ENCODE measurements around the gene RTN4RL2.

Gene RTN4RL2

DNA sequence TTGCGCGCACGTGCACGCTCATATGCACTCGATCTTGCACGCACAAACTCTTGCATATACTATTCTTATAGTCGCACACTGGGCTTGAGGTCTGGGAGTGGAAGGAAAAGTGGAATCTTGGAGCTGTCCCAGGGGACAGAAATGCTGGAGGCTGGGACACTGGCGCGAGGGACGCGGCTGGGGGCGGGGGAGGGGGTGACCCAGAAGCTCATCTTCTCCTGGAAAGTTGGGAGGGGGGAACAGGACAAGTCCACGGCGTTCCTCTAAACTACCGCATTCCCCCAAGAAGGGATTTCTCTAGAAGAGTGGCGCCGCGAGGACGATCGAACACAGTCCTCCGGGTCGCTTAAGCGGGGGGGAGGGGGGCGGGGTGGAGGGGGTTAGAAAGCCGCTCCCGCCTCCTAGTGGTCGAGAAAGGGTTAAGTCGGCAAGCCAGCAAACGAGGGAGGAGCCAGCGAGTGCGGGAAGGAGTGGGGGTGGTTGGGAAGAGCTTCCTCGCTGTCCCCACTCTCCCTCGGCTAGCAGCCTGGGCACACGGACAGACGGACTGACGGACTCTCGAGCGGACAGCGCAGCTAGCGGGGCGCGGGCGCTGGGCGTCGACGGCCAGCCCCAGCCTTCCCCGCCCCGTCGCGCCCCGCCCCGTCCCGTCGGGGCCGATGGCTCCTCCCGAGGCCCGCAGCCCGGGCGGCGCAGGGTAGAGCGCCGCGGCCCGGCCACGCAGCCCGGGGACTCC lies at the start of gene RTN4RL2:
TSS of gene RTN4RL2 (plus strand) at position 507 of the 736 bp plus-strand sequence. CDS start 338 bp downstream, outside the sequence.
- H3K27me3 ChIP-seq (ENCODE audit: control insufficient read depth, low read length), result peaks cover 48% of the 10 kb centered on the region
- H3K4me2 ChIP-seq (ENCODE audit: low read length), result peak within 1 kb of the TSS; percentile 80
- no peaks in the 10 kb centered on the region for H3K9me3 ChIP-seq (ENCODE audit: control insufficient read depth, insufficient read depth, low read length)
- H3K27ac ChIP-seq (ENCODE audit: low read depth, low read length), result no peak within 1 kb of the TSS
- H3K9me2 ChIP-seq (replicated peaks; ENCODE audit: control insufficient read depth, low read length), result no peaks in the 10 kb centered on the region
- H4K20me1 ChIP-seq (ENCODE audit: control insufficient read depth, insufficient read depth, low read depth, low read length), result no peaks in the 10 kb centered on the region
- TF ChIP-seq EZH2phosphoT487 (IDR thresholded peaks at IDR 0.05; ENCODE audit: borderline replicate concordance, low read length), result no peak
- TF ChIP-seq, protein P1, sequence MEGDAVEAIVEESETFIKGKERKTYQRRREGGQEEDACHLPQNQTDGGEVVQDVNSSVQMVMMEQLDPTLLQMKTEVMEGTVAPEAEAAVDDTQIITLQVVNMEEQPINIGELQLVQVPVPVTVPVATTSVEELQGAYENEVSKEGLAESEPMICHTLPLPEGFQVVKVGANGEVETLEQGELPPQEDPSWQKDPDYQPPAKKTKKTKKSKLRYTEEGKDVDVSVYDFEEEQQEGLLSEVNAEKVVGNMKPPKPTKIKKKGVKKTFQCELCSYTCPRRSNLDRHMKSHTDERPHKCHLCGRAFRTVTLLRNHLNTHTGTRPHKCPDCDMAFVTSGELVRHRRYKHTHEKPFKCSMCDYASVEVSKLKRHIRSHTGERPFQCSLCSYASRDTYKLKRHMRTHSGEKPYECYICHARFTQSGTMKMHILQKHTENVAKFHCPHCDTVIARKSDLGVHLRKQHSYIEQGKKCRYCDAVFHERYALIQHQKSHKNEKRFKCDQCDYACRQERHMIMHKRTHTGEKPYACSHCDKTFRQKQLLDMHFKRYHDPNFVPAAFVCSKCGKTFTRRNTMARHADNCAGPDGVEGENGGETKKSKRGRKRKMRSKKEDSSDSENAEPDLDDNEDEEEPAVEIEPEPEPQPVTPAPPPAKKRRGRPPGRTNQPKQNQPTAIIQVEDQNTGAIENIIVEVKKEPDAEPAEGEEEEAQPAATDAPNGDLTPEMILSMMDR (IDR thresholded peaks at IDR 0.05; ENCODE audit: low read depth, low read length, poor library complexity, severe bottlenecking), result no peak
- H3K36me3 ChIP-seq (ENCODE audit: control insufficient read depth, low read length), result no peaks in the 10 kb centered on the region
- H3K79me2 ChIP-seq (ENCODE audit: control insufficient read depth, low read length), result no peaks in the 10 kb centered on the region
- peaks cover 25% of the 10 kb centered on the region for H3K4me1 ChIP-seq (ENCODE audit: control insufficient read depth, low read length)
- peak within 1 kb of the TSS; percentile 63 for H3K4me3 ChIP-seq (ENCODE audit: low read length)
- H3F3A ChIP-seq (ENCODE audit: control insufficient read depth, insufficient read depth), result no peaks in the 10 kb centered on the region

DNA sequence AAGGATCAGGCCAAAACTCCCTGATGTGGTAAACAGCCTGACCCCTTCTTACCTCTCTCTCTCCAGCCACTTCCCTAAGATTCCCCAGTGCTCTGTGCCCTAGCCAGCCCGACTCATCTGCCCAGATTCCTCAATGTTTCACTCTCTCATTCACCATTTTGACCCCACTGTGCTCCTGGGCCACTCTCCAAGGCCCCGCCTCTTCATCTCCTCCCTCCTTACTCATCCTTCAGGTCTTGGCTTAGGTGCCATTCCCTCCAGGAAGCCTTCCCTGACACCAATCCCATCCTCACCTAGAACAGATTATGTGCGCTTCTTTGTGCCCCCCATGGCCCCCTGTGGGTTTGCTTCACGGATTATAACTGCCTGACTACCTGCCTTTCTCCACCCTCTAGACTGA lies 46.6 kb upstream of the RTN4RL2 start:
- Histone ChIP-seq H3K27me3 (ENCODE audit: control insufficient read depth, low read length) (no peaks in the 10 kb centered on the region), H3K9me3 (ENCODE audit: control insufficient read depth, insufficient read depth, low read length) (no peaks in the 10 kb centered on the region), H3K79me2 (ENCODE audit: control insufficient read depth, low read length) (peaks cover 31% of the 10 kb centered on the region), H3K9me2 (replicated peaks; ENCODE audit: control insufficient read depth, low read length) (no peaks in the 10 kb centered on the region), H3K4me3 (ENCODE audit: low read length) (no peak overlapping the region), H3K4me2 (ENCODE audit: low read length) (no peak overlapping the region), H3F3A (ENCODE audit: control insufficient read depth, insufficient read depth) (peaks cover 17% of the 10 kb centered on the region; the same call in 1 of the 2 replicates), H3K27ac (ENCODE audit: low read depth, low read length) (no peak overlapping the region), H3K4me1 (ENCODE audit: control insufficient read depth, low read length) (peaks cover 6% of the 10 kb centered on the region; the same call in 1 of the 2 replicates), H4K20me1 (ENCODE audit: control insufficient read depth, insufficient read depth, low read depth, low read length) (peaks cover 7% of the 10 kb centered on the region; the same call in 1 of the 2 replicates), H3K36me3 (ENCODE audit: control insufficient read depth, low read length) (peaks cover 96% of the 10 kb centered on the region)
- TF ChIP-seq EZH2phosphoT487 (IDR thresholded peaks at IDR 0.05; ENCODE audit: borderline replicate concordance, low read length), result no peak

DNA sequence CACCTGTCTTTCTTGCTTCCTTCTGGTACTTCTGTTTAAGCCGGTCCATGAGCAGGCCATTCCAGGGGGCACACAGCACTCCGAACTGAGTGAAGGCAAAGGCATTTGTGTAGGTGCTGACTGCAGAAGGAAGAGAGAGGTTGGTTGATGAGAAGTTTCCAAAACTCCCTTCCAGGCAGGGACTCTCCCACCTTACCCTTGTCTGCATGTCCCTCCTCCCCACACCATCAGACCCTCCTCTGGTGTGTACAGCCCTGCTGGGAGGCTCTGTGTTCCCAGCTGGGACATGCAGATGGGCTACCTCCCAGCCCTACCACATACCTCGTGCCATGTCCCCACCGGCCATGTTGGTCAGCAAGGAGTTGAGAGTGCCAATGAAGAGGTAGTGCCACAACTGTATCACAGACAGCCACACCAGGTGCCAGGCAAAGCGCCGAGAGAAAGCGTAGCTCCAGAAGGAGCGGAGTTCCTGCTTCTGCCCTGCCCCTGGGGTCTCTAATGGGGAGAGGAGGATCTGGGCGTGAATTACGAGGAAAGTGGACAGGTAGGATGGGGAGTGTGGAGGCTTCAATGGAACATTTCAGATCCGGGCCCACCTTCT lies 45.6 kb upstream of the RTN4RL2 start:
- Histone ChIP-seq H3K79me2 (ENCODE audit: control insufficient read depth, low read length) (peaks cover 37% of the 10 kb centered on the region), H3K4me1 (ENCODE audit: control insufficient read depth, low read length) (peaks cover 6% of the 10 kb centered on the region; the same call in 1 of the 2 replicates), H3K4me3 (ENCODE audit: low read length) (no peak overlapping the region), H3F3A (ENCODE audit: control insufficient read depth, insufficient read depth) (peaks cover 19% of the 10 kb centered on the region; the same call in 1 of the 2 replicates), H3K4me2 (ENCODE audit: low read length) (no peak overlapping the region), H3K9me2 (replicated peaks; ENCODE audit: control insufficient read depth, low read length) (no peaks in the 10 kb centered on the region), H3K36me3 (ENCODE audit: control insufficient read depth, low read length) (peaks cover 96% of the 10 kb centered on the region), H4K20me1 (ENCODE audit: control insufficient read depth, insufficient read depth, low read depth, low read length) (peaks cover 7% of the 10 kb centered on the region; the same call in 1 of the 2 replicates), H3K27ac (ENCODE audit: low read depth, low read length) (no peak overlapping the region), H3K27me3 (ENCODE audit: control insufficient read depth, low read length) (no peaks in the 10 kb centered on the region), H3K9me3 (ENCODE audit: control insufficient read depth, insufficient read depth, low read length) (no peaks in the 10 kb centered on the region)
- TF ChIP-seq, protein P1 (IDR thresholded peaks at IDR 0.05; ENCODE audit: low read depth, low read length, poor library complexity, severe bottlenecking), result no peak
- TF ChIP-seq EZH2phosphoT487 (IDR thresholded peaks at IDR 0.05; ENCODE audit: borderline replicate concordance, low read length), result no peak

DNA sequence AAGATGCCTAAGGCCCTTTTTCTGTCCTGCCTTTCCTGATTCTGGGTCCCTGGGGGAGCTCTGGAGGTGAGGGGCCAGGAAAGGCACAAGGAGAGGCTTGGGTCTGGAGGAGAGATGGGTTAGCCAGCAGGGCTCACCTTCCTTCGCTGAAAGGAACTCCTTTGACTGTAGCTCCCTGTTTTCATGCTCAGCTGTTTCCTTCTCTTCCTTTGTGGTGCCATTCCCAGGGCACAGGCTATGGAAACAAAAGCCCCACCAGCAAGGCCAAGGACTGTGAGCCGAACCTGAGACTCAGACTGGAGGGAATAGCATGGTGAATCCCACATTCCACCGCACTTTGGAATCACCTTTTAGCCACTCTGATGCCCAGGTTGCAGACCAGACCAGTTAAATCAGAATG lies 43.9 kb upstream of the RTN4RL2 start:
- Histone ChIP-seq H3K9me2 (replicated peaks; ENCODE audit: control insufficient read depth, low read length) (no peaks in the 10 kb centered on the region), H3K36me3 (ENCODE audit: control insufficient read depth, low read length) (peaks cover 97% of the 10 kb centered on the region), H3K4me1 (ENCODE audit: control insufficient read depth, low read length) (peaks cover 10% of the 10 kb centered on the region), H3K27me3 (ENCODE audit: control insufficient read depth, low read length) (no peaks in the 10 kb centered on the region), H3K9me3 (ENCODE audit: control insufficient read depth, insufficient read depth, low read length) (no peaks in the 10 kb centered on the region), H3K4me2 (ENCODE audit: low read length) (no peak overlapping the region), H3K27ac (ENCODE audit: low read depth, low read length) (no peak overlapping the region), H3F3A (ENCODE audit: control insufficient read depth, insufficient read depth) (0 out of 2 replicates have a peak, but pooled peaks cover 5% of the 10 kb centered on the region), H3K4me3 (ENCODE audit: low read length) (no peak overlapping the region), H3K79me2 (ENCODE audit: control insufficient read depth, low read length) (peaks cover 55% of the 10 kb centered on the region), H4K20me1 (ENCODE audit: control insufficient read depth, insufficient read depth, low read depth, low read length) (peaks cover 7% of the 10 kb centered on the region; the same call in 1 of the 2 replicates)
- TF ChIP-seq, protein P1 (IDR thresholded peaks at IDR 0.05; ENCODE audit: low read depth, low read length, poor library complexity, severe bottlenecking), result no peak
- no peak for TF ChIP-seq EZH2phosphoT487 (IDR thresholded peaks at IDR 0.05; ENCODE audit: borderline replicate concordance, low read length)

Measured in DOHH2 (cell line).